IPS-15b (cell line): ENCODE data around the gene PTPRN2.

Experiments used
- H3K27me3 ChIP-seq: one replicate; pipeline ENCODE4 v1.6.1; 2013; ENCODE audit warnings: low read length; ENCODE audit not compliant: control insufficient read depth, insufficient read depth
- H3K36me3 ChIP-seq: one replicate; pipeline ENCODE4 v1.6.1; 2013; ENCODE audit warnings: low read length; ENCODE audit not compliant: control insufficient read depth, insufficient read depth
- H3K4me1 ChIP-seq: one replicate; pipeline ENCODE4 v1.6.1; 2013; ENCODE audit warnings: mild to moderate bottlenecking, low read length; ENCODE audit not compliant: control insufficient read depth, insufficient read depth
- H3K4me3 ChIP-seq: one replicate; pipeline ENCODE4 v1.5.1; 2013; ENCODE audit warnings: low read depth, low read length
- H3K9ac ChIP-seq: one replicate; pipeline ENCODE4 v1.6.1; 2013; ENCODE audit warnings: low read depth, mild to moderate bottlenecking, low read length
- H3K9me3 ChIP-seq: one replicate; pipeline ENCODE4 v1.6.1; 2013; ENCODE audit warnings: mild to moderate bottlenecking, low read length; ENCODE audit not compliant: control insufficient read depth, insufficient read depth

Gene PTPRN2

GRCh38 chr7:158076215-158076614 lies 511.4 kb downstream of the PTPRN2 start:
- Histone ChIP-seq H3K9ac (no peak overlapping the region), H3K4me3 (no peak overlapping the region), H3K4me1 (no peaks in the 10 kb centered on the region), H3K27me3 (no peaks in the 10 kb centered on the region), H3K36me3 (no peaks in the 10 kb centered on the region), H3K9me3 (no peaks in the 10 kb centered on the region)

DNA sequence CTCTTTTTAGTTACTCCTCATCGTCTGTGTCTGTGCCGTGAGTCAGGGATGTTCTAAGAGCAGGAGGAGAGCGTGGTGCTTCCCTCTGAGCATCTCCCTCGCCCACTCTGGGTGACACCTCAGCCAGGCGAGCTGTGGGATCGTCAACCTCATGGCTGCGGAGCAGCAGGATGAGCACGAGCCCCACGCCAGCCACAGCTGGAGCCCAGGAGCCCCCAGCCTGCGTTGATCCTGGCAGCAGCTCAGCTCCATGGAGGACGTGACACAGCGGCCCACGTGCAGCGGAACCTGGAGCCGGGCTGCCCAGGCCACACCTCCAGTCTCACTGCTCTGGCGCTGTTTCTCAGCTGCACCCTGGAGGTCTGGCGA lies 512.0 kb downstream of the PTPRN2 start:
- H3K4me3 ChIP-seq: no peak overlapping the region
- H3K9me3 ChIP-seq: no peaks in the 10 kb centered on the region
- no peak overlapping the region for H3K9ac ChIP-seq
- H3K36me3 ChIP-seq: peaks cover under 1% of the 10 kb centered on the region
- H3K27me3 ChIP-seq: no peaks in the 10 kb centered on the region
- no peaks in the 10 kb centered on the region for H3K4me1 ChIP-seq

DNA sequence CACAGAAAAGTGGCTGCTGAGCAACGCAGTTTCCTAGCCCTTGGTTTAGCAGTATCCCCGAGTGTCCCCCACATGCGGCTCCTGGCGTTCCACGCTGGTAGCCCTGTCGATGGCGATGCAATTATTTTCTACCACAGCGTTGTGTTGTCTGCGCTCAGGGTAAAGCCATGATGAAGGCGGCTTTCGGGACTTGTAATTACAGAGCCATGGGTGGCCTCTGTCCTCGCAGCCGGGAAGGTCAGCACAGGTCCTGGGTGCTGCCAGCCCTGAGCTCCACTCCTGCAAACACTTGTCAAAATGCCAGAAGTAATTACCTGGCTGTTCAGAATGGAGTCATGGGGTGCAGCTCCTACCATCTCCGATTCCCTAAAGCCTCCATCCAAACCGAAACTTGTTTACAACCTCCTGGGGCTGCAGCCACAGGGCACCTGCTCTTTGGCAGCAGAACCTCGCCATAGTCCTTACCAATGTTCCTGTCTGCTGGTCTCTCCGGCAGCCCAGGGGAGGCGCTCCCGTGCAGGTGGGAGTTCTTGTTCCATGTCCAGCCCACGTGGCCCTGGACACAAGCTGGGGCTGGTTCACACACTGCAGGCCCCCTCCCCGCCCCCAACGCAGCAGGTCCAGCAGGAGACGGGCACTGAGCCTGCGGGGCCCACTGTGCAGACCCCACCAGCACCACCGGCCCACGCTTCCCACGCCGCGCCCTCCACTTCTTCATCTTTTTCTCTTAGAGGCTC lies 512.6 kb downstream of the PTPRN2 start:
- Histone ChIP-seq H3K27me3 (no peaks in the 10 kb centered on the region), H3K9me3 (no peaks in the 10 kb centered on the region), H3K4me1 (no peaks in the 10 kb centered on the region), H3K36me3 (peaks cover 2% of the 10 kb centered on the region), H3K9ac (no peak overlapping the region), H3K4me3 (no peak overlapping the region)

GRCh38 chr7:158073845-158074840 lies 513.5 kb downstream of the PTPRN2 start:
- no peak overlapping the region for H3K4me3 ChIP-seq
- H3K9ac ChIP-seq: no peak overlapping the region
- no peaks in the 10 kb centered on the region for H3K4me1 ChIP-seq
- H3K36me3 ChIP-seq: peaks cover 2% of the 10 kb centered on the region
- no peaks in the 10 kb centered on the region for H3K9me3 ChIP-seq
- H3K27me3 ChIP-seq: no peaks in the 10 kb centered on the region

- Histone ChIP-seq H3K36me3 (peaks cover 2% of the 10 kb centered on the region), H3K27me3 (no peaks in the 10 kb centered on the region), H3K4me3 (no peak overlapping the region), H3K9me3 (no peaks in the 10 kb centered on the region), H3K9ac (no peak overlapping the region), H3K4me1 (no peaks in the 10 kb centered on the region)
Observed at GRCh38 chr7:158072991-158073730, 514.5 kb downstream of the PTPRN2 start.

GRCh38 chr7:158070222-158070920 lies 517.3 kb downstream of the PTPRN2 start:
- Histone ChIP-seq H3K9me3 (no peaks in the 10 kb centered on the region), H3K27me3 (no peaks in the 10 kb centered on the region), H3K9ac (no peak overlapping the region), H3K4me1 (no peaks in the 10 kb centered on the region), H3K36me3 (peaks cover 2% of the 10 kb centered on the region), H3K4me3 (no peak overlapping the region)

GRCh38 chr7:158068853-158069252 lies 518.8 kb downstream of the PTPRN2 start:
- H3K4me1 ChIP-seq: no peaks in the 10 kb centered on the region
- H3K4me3 ChIP-seq: no peak overlapping the region
- peaks cover 2% of the 10 kb centered on the region for H3K36me3 ChIP-seq
- no peak overlapping the region for H3K9ac ChIP-seq
- H3K27me3 ChIP-seq: no peaks in the 10 kb centered on the region
- no peaks in the 10 kb centered on the region for H3K9me3 ChIP-seq

GRCh38 chr7:158067931-158068482 lies 519.6 kb downstream of the PTPRN2 start:
- H3K9ac ChIP-seq: no peak overlapping the region
- H3K9me3 ChIP-seq: no peaks in the 10 kb centered on the region
- H3K27me3 ChIP-seq: no peaks in the 10 kb centered on the region
- H3K4me1 ChIP-seq: no peaks in the 10 kb centered on the region
- peaks cover 2% of the 10 kb centered on the region for H3K36me3 ChIP-seq
- H3K4me3 ChIP-seq: no peak overlapping the region

DNA sequence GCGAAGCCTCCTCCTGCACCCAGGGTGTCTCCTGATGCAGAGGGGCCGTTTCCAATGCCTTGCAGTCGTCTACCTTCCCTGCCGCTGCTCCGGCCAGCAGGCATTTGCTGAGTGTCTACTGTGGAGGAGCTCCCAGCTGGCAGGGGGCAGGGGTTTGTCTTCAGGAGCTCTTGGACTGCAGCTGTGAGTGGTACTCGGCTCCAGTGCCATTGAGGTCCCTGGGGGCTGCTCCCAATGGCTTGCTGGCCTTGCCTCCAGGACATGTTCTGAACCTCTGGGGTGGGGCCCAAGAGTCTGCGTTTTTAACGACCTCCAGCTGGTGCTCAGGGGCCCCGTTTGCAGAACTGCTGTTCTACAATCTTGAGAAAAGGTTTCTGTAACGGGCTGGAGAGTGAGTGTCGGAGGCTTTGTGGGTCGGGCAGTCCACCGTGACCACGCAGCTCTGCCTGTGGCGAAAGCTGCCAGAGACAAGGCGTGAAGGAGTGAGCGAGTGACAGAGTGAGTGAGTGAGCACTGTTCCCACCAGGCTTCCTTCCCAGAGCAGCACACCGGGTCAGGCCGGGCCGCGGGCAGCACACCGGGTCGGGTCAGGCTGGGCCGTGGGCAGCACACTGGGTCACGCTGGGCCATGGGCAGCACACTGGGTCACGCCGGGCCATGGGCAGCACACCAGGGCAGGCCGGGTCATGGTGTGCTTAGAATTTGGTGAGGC lies 520.2 kb downstream of the PTPRN2 start:
- H3K27me3 ChIP-seq: no peaks in the 10 kb centered on the region
- H3K4me1 ChIP-seq: no peaks in the 10 kb centered on the region
- no peak overlapping the region for H3K9ac ChIP-seq
- H3K4me3 ChIP-seq: no peak overlapping the region
- no peaks in the 10 kb centered on the region for H3K9me3 ChIP-seq
- H3K36me3 ChIP-seq: peaks cover 2% of the 10 kb centered on the region

- Histone ChIP-seq H3K9ac (no peak overlapping the region), H3K4me3 (no peak overlapping the region), H3K9me3 (peaks cover 7% of the 10 kb centered on the region), H3K4me1 (no peaks in the 10 kb centered on the region), H3K27me3 (no peaks in the 10 kb centered on the region), H3K36me3 (peaks cover 2% of the 10 kb centered on the region)
Observed at GRCh38 chr7:158066085-158066484, 521.5 kb downstream of the PTPRN2 start.
